Choroid plexus epithelial cell (primary cell): ENCODE measurements around the gene CDK15.

Experiments used
- DNase-seq: peaks from one replicate; pipeline ENCODE4 v3.0.0-alpha.2; 2010; ENCODE audit warnings: low read depth
- H3K4me3 ChIP-seq: 2 replicates; pipeline ENCODE4 v1.5.1; 2011; ENCODE audit warnings: low read depth, mild to moderate bottlenecking, control low read depth, low read length, moderate library complexity
- TF ChIP-seq, protein P1 (sequence below): conservative IDR thresholded peaks from 2 replicates; pipeline ENCODE4 v1.5.1; 2011; ENCODE audit warnings: low read depth, mild to moderate bottlenecking, control low read depth, inconsistent platforms, low read length, moderate library complexity

The CDK15 gene

DNA sequence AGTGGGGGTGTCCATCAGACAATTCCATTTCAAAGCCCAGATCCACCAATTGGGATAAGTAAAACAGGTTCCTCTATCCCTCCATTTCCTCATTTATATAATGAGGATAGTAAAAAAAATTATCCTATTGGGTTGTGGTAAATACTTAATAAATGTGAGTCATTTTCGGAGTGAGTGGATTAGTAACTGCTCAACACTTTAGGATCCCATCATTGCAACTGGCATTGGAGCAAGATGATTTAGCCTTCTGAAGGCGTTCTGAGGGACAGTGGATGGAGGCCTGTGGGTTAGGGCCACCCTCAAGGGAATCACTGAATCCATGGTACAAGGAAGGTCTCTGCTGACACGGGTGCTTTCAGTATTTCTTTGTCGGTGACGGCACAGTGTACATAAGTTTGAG is 118.7 kb downstream of the CDK15 start:
- TF ChIP-seq, protein P1, sequence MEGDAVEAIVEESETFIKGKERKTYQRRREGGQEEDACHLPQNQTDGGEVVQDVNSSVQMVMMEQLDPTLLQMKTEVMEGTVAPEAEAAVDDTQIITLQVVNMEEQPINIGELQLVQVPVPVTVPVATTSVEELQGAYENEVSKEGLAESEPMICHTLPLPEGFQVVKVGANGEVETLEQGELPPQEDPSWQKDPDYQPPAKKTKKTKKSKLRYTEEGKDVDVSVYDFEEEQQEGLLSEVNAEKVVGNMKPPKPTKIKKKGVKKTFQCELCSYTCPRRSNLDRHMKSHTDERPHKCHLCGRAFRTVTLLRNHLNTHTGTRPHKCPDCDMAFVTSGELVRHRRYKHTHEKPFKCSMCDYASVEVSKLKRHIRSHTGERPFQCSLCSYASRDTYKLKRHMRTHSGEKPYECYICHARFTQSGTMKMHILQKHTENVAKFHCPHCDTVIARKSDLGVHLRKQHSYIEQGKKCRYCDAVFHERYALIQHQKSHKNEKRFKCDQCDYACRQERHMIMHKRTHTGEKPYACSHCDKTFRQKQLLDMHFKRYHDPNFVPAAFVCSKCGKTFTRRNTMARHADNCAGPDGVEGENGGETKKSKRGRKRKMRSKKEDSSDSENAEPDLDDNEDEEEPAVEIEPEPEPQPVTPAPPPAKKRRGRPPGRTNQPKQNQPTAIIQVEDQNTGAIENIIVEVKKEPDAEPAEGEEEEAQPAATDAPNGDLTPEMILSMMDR, result no peak
- no peak overlapping the region for H3K4me3 ChIP-seq
- DNase-seq, result no peak

DNA sequence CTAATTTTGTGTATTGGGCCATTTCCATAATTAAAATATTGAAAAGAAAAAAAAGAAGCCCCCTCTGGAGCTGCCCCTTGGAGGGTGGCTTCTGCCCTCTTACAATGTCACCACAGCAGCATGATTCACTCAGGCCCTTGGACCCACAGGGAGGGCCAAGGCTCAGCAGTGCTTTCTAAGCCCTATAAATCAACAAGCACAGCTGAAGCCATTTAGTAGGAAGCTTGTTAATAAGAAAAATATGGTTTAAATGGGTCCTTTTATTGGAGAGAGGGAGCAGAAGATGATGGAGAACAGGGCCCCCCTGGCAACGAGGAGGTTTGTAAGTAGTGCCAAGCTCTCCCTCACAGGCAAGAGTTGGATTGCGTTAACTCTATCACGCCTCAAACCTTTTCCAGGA is 119.7 kb downstream of the CDK15 start:
- TF ChIP-seq, protein P1, result no peak

DNA sequence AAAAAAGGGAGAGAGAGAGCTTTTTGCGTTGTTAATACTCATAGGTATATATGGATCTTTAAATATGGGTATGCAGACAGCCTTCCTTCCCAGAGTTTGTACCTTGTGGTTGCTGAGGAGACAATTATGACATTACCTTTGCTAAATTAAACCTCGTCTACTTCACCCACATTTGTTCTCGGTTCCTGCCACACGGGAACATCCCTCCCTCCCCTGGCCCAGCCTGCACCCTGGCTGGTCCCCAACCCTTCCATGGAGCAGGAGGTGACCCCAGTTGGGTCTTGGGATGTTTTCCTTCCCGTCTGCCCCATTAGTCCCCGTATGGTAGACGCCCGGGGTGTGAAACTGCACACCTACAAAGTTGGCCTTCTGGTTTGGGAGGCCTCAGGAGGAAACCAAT is 122.0 kb downstream of the CDK15 start:
- TF ChIP-seq, protein P1, result no peak
- DNase-seq, result no peak
- H3K4me3 ChIP-seq, result no peak overlapping the region

More for the DNA sequence above, 119.7 kb downstream of the CDK15 start:
- H3K4me3 ChIP-seq, result no peak overlapping the region
- no peak for DNase-seq

DNA sequence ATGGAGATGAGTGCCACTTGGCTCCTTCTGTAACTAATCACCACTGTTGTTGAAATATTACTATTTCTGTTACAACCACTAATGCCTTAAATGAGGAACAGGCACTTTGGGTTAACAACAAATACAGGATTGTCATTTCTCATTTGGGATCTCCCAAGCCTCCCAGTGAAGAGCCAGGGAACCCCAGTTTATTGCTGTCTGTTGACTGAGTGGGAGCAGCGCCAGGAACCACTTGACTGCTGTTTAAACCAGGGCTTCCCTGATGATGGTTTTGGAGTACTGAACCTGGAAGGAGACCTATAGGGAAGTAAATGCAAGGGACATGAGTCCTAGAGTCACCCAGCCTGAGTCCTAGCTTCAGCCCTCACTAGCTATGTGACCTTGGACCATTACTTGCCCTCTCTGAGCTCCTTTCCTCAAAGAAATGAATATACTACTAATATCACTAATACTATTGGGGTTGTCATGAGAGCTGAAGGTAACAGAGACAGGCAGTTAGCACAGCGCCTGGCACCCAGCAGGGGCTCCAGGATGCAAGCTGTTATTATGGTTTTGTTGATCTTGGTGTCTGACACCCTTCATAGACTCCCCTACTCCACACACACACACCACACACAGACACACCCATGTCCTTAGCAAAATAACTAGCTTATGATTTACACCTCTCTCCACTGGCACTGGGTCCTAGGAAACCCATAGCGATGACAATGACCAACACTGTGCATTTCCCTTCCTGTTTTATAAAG is 123.1 kb downstream of the CDK15 start:
- TF ChIP-seq, protein P1, result no peak
- DNase-seq, result no peak
- no peak overlapping the region for H3K4me3 ChIP-seq

DNA sequence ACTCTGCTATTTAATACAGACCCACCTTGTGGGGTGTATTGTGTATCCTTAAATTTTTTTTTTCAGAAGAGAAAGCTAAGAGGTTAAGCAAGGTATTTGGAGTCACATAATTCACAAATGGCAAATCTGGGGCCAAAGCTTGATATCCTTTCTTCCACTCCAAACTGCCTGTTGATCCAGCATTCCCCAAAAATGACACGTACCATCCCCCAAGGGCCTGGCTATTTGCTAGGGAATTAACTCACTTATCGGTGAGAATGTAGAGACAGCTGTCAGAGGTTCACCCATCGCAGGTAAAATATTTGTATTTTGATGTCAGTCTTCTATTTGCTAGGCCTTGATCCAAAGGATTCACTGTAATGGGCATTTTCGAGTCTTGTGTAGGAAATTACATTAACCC is 123.7 kb downstream of the CDK15 start:
- TF ChIP-seq, protein P1, result no peak
- DNase-seq, result no peak
- no peak overlapping the region for H3K4me3 ChIP-seq

DNA sequence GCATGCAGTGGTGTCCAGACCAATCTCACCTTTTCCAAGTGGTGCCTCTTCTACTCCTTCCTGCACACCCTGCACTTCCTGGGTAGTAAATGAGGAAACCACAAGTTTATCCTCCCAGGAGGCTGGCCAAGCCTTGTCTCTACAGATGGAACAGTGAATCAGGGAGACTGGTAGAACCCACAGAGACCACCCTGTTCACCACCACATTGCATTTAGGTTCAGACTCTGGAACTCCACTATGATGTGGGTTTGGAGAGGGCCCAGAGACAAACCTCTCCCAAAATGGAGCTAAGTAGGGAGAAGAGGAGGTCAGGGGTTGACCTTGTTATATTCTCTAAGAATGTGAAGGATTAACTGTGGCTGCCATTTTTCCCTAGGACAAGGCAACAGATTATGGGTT is 124.5 kb downstream of the CDK15 start:
- DNase-seq, result no peak
- TF ChIP-seq, protein P1, result no peak
- H3K4me3 ChIP-seq, result no peak overlapping the region

DNA sequence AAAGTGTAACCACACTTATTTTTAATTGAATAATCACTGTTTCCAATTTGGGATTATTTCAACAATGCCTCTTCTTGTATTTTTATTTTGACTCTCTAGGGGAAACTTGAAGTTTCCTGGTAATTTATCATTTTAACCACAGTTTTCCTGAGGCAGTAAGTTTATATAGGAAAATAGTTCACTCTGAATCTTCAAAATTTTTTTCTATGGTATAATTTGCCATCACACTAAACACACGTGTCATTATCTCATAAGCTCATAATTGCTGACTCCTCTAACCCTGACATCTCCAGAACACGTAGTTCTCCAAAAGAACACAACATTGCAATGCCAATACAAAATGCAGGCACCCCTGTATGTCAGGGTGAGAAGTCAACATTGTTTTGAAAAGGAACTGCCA is 125.1 kb downstream of the CDK15 start:
- TF ChIP-seq, protein P1, result no peak
- no peak overlapping the region for H3K4me3 ChIP-seq
- no peak for DNase-seq
